SK-N-SH (cell line): Measurements from ENCODE around the gene ERAP2. TPM values are rescaled to one million over a fixed set of nuclear protein-coding genes. Genes with fewer than 3 reads are reported as not detected.

Experiments used
- CTCF ChIA-PET: fragments of 300-600, 350-600 bp; formaldehyde crosslinking; extraction: SDS; loops from one replicate; lab custom pipeline; 2021; lab: Yijun Ruan, JAX
- POLR2A ChIA-PET: fragments of 350-600 bp; sonication (Branson Sonifier 250); formaldehyde crosslinking; extraction: SDS; loops from one replicate; lab custom pipeline; 2020; ENCODE audit warnings: antibody characterized with exemption, inconsistent platforms; lab: Yijun Ruan, JAX
- DNase-seq: peaks from one replicate; pipeline ENCODE4 v3.0.0; 2012
- H2AFZ ChIP-seq: fragments of 200-600 bp; sonication (generic); 2 replicates; pipeline ENCODE4 v1.8.1; 2016; ENCODE audit warnings: antibody characterized with exemption, mild to moderate bottlenecking, low read depth
- H3F3A ChIP-seq: fragments of 200-600 bp; sonication (generic); replicated peaks from 2 replicates; pipeline ENCODE3; 2016; ENCODE audit warnings: antibody characterized with exemption, mild to moderate bottlenecking; ENCODE audit not compliant: insufficient read depth
- H3K27ac ChIP-seq, 2 experiments: fragments of 200-500 bp in 1 of 2; fragments of 200-600 bp in 1 of 2; sonication (Bioruptor generic) in 1 of 2; sonication (generic), shearing (Covaris generic) in 1 of 2; 2 replicates each; pipeline versions ENCODE4 v1.5.1 to v1.6.1; 2014 to 2016; ENCODE audit warnings: low read depth in 2 of 2, inconsistent platforms in 1 of 2, low read length in 1 of 2, mild to moderate bottlenecking in 1 of 2, mixed read lengths in 1 of 2
- H3K27me3 ChIP-seq: fragments of 200-600 bp; sonication (generic), shearing (Covaris generic); 2 replicates; pipeline ENCODE4 v1.6.1; 2016; ENCODE audit warnings: mixed run types; ENCODE audit not compliant: insufficient read depth
- H3K36me3 ChIP-seq, 2 experiments: fragments of 200-500 bp in 1 of 2; fragments of 200-600 bp in 1 of 2; sonication (Bioruptor generic) in 1 of 2; sonication (generic) in 1 of 2; replicated peaks in 1 of 2; 2 replicates each; pipeline versions ENCODE3 to v1.5.1; 2014 to 2016; ENCODE audit warnings: low read length in 1 of 2, mild to moderate bottlenecking in 1 of 2; ENCODE audit not compliant: insufficient read depth in 2 of 2, control insufficient read depth in 1 of 2
- H3K4me1 ChIP-seq, 2 experiments: fragments of 200-500 bp in 1 of 2; fragments of 200-600 bp in 1 of 2; sonication (Bioruptor generic) in 1 of 2; sonication (generic), shearing (Covaris generic) in 1 of 2; 2 replicates each; pipeline versions ENCODE4 v1.5.1 to v1.6.1; 2014 to 2016; ENCODE audit warnings: low read depth in 1 of 2, low read length in 1 of 2, mixed run types in 1 of 2; ENCODE audit not compliant: insufficient read depth in 2 of 2, control insufficient read depth in 1 of 2
- H3K4me2 ChIP-seq: fragments of 200-600 bp; sonication (generic), shearing (Covaris generic); 2 replicates; pipeline ENCODE4 v1.6.1; 2017; ENCODE audit warnings: mixed run types
- H3K4me3 ChIP-seq, 2 experiments: fragments of 200-500 bp in 1 of 2; fragments of 200-600 bp in 1 of 2; sonication (Bioruptor generic) in 1 of 2; sonication (generic), shearing (Covaris generic) in 1 of 2; 2 replicates each; pipeline versions ENCODE4 v1.5.1 to v1.8.1; 2014 to 2016; ENCODE audit warnings: low read depth in 2 of 2, inconsistent platforms in 1 of 2, low read length in 1 of 2, mild to moderate bottlenecking in 1 of 2, mixed read lengths in 1 of 2, moderate library complexity in 1 of 2
- H3K79me2 ChIP-seq: fragments of 200-600 bp; sonication (generic); 2 replicates; pipeline ENCODE4 v1.8.1; 2017; ENCODE audit warnings: mild to moderate bottlenecking; ENCODE audit not compliant: insufficient read depth
- H3K9ac ChIP-seq: fragments of 200-600 bp; sonication (generic); 2 replicates; pipeline ENCODE4 v1.6.1; 2017; ENCODE audit warnings: mixed run types
- H3K9me2 ChIP-seq: fragments of 200-600 bp; sonication (generic); 2 replicates; pipeline ENCODE4 v1.6.1; 2017; ENCODE audit warnings: mixed run types
- H3K9me3 ChIP-seq: fragments of 200-600 bp; sonication (generic); 2 replicates; pipeline ENCODE4 v1.6.1; 2017; ENCODE audit warnings: mixed run types, mild to moderate bottlenecking, moderate library complexity
- H4K20me1 ChIP-seq: fragments of 200-600 bp; sonication (generic); 2 replicates; pipeline ENCODE4 v1.6.1; 2017; ENCODE audit warnings: mild to moderate bottlenecking, mixed run types; ENCODE audit not compliant: insufficient read depth
- CHD2 ChIP-seq: fragments of 150-350 bp; IDR thresholded peaks from 2 replicates; pipeline ENCODE4 v1.6.1; 2018; ENCODE audit warnings: low read length; ENCODE audit not compliant: partially characterized antibody
- ELF1 ChIP-seq: IDR thresholded peaks from 2 replicates; pipeline ENCODE4 v1.4.0; 2012
- EP300 ChIP-seq, 2 experiments: IDR thresholded peaks; 2 replicates each; pipeline versions ENCODE4 v1.4.0 to v1.6.1; 2012; ENCODE audit warnings: borderline replicate concordance in 1 of 2, low read depth in 1 of 2, low read length in 1 of 2
- GABPA ChIP-seq: IDR thresholded peaks from 2 replicates; pipeline ENCODE4 v1.4.0; 2012; ENCODE audit warnings: low read depth, mild to moderate bottlenecking
- MXI1 ChIP-seq: IDR thresholded peaks from 2 replicates; pipeline ENCODE4 v1.6.1; 2012; ENCODE audit warnings: mild to moderate bottlenecking, low read depth, low read length, improper control_type of control experiment
- NRF1 ChIP-seq: IDR thresholded peaks from 2 replicates; pipeline ENCODE4 v1.6.1; 2012; ENCODE audit warnings: low read depth, mild to moderate bottlenecking, low read length
- RFX5 ChIP-seq: IDR thresholded peaks from 2 replicates; pipeline ENCODE4 v1.6.1; 2012; ENCODE audit warnings: mild to moderate bottlenecking, improper control_type of control experiment, low read length
- SIN3A ChIP-seq: IDR thresholded peaks from 2 replicates; pipeline ENCODE4 v1.6.1; 2012; ENCODE audit warnings: low read depth, mild to moderate bottlenecking, low read length, moderate library complexity, borderline replicate concordance
- TAF1 ChIP-seq: IDR thresholded peaks from 2 replicates; pipeline ENCODE4 v1.6.1; 2012; ENCODE audit warnings: low read depth, mild to moderate bottlenecking, low read length, moderate library complexity, borderline replicate concordance
- TEAD4 ChIP-seq: IDR thresholded peaks from 2 replicates; pipeline ENCODE4 v1.4.0; 2012; ENCODE audit warnings: mild to moderate bottlenecking, borderline replicate concordance; ENCODE audit not compliant: insufficient read depth
- YY1 ChIP-seq: IDR thresholded peaks from 2 replicates; pipeline ENCODE4 v1.4.0; 2012; ENCODE audit warnings: low read depth, mild to moderate bottlenecking
- WGBS: methylation state at CpG from one replicate; pipeline ENCODE4 v1.1.6; 2017; ENCODE audit warnings: low lambda C conversion rate; 5-methylcytosine and 5-hydroxymethylcytosine counted together
- polyA plus RNA-seq, 3 experiments: library from polyadenylated mRNA; depleted of rRNA; stranded (reverse); fragments of >200 nt; gene quantifications; 2 replicates each; pipeline ENCODE4 v1.2.3, GENCODE V29; 2012
- TF ChIP-seq, protein P1 (sequence below): IDR thresholded peaks from 2 replicates; pipeline ENCODE4 v1.4.0; 2012; ENCODE audit warnings: low read depth
- TF ChIP-seq, protein P2 (sequence below): IDR thresholded peaks from 2 replicates; pipeline ENCODE4 v1.4.0; 2012; ENCODE audit warnings: low read depth, borderline replicate concordance
- TF ChIP-seq, protein P3 (sequence below): IDR thresholded peaks from 2 replicates; pipeline ENCODE4; 2012
- TF ChIP-seq, protein P4 (sequence below): IDR thresholded peaks from 2 replicates; pipeline ENCODE4 v1.4.0; 2012; ENCODE audit warnings: low read depth, borderline replicate concordance

The ERAP2 gene
- polyA plus RNA-seq, 1 of the 3 experiments (the other 2 are of a cell fraction) = 13.2 TPM

DNA sequence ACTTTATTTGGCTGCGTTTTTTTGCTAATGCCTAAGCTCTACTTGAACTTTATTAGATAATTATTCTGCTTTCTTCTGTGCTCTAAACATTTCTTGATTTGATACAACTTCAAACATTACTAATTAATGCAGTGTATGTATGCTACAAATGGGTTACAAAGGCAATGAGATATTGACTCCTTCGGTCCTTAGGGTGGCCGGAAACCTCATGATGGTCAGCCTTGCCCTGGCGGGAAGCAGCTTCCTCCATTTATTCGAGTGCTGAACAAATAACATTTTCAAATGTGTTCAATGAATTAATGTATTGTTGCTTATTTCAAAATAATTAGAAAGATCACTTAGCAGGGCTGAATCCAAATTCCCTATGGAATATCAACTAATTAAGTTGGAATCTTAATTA, 55.7 kb downstream of the ERAP2 start (continued):
- TF ChIP-seq ELF1 (no peak), NRF1 (no peak)
- TF ChIP-seq, protein P1, sequence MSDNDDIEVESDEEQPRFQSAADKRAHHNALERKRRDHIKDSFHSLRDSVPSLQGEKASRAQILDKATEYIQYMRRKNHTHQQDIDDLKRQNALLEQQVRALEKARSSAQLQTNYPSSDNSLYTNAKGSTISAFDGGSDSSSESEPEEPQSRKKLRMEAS = no peak
- TF ChIP-seq, protein P2, sequence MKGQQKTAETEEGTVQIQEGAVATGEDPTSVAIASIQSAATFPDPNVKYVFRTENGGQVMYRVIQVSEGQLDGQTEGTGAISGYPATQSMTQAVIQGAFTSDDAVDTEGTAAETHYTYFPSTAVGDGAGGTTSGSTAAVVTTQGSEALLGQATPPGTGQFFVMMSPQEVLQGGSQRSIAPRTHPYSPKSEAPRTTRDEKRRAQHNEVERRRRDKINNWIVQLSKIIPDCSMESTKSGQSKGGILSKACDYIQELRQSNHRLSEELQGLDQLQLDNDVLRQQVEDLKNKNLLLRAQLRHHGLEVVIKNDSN = no peak

DNA sequence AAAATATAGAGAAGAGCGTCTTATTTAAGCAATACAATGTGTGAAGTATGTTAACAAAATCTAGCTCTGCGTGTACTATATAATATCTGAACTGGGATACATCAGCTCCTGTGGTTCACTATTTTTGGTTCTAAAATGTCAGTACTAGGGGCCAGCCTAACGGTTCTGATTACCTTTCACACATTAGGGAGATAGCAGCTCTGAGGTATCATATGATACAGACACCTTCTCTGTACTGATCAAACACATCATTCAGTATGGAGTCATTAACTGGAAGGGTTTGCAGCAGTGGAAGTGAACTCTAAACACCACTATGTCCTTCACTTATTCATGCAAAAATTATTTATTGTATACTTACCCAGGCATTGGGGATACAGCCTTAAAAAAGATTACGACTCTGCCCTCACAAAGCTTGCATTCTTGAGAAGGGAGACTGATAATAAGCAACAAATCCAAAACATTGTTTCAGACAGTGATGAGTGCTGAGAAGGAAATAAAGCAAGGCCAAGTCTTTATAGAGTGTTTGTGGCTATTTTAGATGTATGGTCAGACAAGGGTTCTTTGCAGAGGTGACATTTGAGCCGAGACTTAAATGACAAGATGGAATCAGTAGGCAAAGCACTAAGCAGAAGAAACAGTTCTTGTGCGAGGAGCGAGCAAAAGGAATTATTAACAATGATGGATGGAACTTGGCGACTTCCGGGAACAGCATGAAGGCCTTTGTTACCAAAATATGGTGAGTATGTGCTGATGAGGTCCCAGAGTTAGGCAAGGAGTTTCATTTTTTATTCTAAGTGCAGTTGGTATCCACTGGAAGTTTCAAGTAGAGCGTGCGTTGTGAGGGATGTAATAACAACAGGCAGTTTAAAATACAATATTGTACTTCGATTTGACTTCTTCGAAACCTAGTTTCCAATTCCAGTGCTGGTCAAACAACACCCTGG, 57.7 kb downstream of the ERAP2 start:
- WGBS = 29% methylated on average over 13 of the region's 13 CpGs
- TF ChIP-seq ELF1 (peak; percentile 64; the same call in 1 of the 2 replicates), YY1 (no peak), MXI1 (no peak), GABPA (no peak)
- TF ChIP-seq, protein P3, sequence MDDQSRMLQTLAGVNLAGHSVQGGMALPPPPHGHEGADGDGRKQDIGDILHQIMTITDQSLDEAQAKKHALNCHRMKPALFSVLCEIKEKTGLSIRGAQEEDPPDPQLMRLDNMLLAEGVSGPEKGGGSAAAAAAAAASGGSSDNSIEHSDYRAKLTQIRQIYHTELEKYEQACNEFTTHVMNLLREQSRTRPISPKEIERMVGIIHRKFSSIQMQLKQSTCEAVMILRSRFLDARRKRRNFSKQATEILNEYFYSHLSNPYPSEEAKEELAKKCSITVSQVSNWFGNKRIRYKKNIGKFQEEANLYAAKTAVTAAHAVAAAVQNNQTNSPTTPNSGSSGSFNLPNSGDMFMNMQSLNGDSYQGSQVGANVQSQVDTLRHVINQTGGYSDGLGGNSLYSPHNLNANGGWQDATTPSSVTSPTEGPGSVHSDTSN = no peak
- no peaks in the 10 kb centered on the region for H3K9me2 ChIP-seq
- peak overlapping the region; percentile 96 for H3K4me2 ChIP-seq
- no peak for DNase-seq
- peaks cover 15% of the 10 kb centered on the region for H3F3A ChIP-seq
- H4K20me1 ChIP-seq = peaks cover 5% of the 10 kb centered on the region; the same call in 1 of the 2 replicates
- peak overlapping the region; percentile 95 to 97 for H3K27ac ChIP-seq
- H3K4me1 ChIP-seq = peaks cover 13 to 19% of the 10 kb centered on the region in 2 experiments; a peak in 3 of 4 replicates
- H3K9me3 ChIP-seq = no peaks in the 10 kb centered on the region
- H3K4me3 ChIP-seq = peak overlapping the region; percentile 91 to 95
- peak overlapping the region; percentile 93 for H3K9ac ChIP-seq
- H3K79me2 ChIP-seq = peaks cover 30% of the 10 kb centered on the region
- H2AFZ ChIP-seq = peak overlapping the region; percentile 74
- no peaks in the 10 kb centered on the region for H3K36me3 ChIP-seq
- no peaks in the 10 kb centered on the region for H3K27me3 ChIP-seq
- POLR2A ChIA-PET = no interaction called here
- CTCF ChIA-PET = interaction anchor here (0.7 to 1.8 kb wide), 3 partner anchors 65 to 230 kb away, joined by 3 to 6 read pairs (median 4); no protein-coding TSS in a partner anchor

DNA sequence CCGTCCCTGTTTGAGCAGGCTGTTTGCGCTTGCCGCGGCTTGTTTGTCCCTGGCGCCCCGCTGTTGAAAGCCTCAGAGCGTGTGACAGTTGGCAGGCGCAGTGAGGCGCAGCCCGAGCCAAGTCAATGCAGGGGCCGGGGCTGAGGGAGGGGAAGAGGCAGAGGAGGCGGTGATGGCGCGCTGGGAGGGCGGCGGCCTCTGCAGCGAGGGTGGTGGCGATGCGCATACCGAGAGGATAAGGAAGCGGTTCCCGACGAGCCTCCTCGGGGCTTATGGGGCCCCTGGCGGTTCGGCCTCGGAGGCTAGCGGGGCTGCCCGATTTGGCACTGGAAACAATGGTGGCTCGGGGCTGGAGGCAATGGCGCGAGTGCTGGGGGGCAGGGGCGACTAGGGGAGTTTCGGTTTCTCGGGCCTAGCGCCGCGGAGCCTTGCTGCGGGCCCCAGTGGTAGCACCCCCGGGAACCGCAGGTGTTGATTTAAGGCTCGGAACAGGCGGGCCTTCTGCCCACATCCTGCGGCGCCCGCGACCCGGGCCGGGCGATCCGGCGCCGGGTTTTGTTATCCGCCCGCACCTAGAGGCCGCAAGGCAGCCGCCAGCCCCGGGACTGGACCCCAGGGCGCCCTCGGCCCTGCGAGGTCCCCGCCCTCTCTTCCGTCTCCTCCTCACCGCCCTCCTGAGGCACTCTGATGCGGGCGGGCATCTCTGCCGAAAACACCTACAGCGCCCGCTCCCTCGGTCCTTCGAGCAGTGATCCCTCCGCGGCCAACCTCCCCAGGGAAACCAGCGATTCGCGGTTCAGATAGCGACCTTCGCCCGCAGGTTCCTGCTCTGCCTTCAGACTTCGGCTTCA, 58.6 kb downstream of the ERAP2 start:
- Histone ChIP-seq H4K20me1 (peaks cover 5% of the 10 kb centered on the region; the same call in 1 of the 2 replicates), H3K79me2 (peaks cover 39% of the 10 kb centered on the region), H3K9me3 (no peaks in the 10 kb centered on the region), H3K27me3 (no peaks in the 10 kb centered on the region), H3K36me3 (no peaks in the 10 kb centered on the region), H3K4me3 (peak overlapping the region; percentile 91 to 95), H3K4me1 (peaks cover 13 to 24% of the 10 kb centered on the region in 2 experiments; a peak in 3 of 4 replicates), H3K9ac (peak overlapping the region; percentile 93), H3F3A (peaks cover 15% of the 10 kb centered on the region), H3K4me2 (peak overlapping the region; percentile 96), H2AFZ (peak overlapping the region; percentile 99), H3K9me2 (no peaks in the 10 kb centered on the region), H3K27ac (peak overlapping the region; percentile 95 to 97)
- peak; percentile 89 for DNase-seq
- CTCF ChIA-PET = interaction anchor here (1.2 to 1.9 kb wide), 3 partner anchors 66 to 223 kb away, joined by 3 to 10 read pairs (median 4); no protein-coding TSS in a partner anchor
- POLR2A ChIA-PET = no interaction called here
- WGBS = under 1% methylated on average over 46 of the region's 80 CpGs
- TF ChIP-seq ELF1 = peak; percentile 53
- peak; percentile 77; the same call in 1 of the 2 replicates for TF ChIP-seq TAF1
- peak; percentile 12 for TF ChIP-seq CHD2
- TF ChIP-seq, protein P2 = no peak
- peak in 1 of 2 experiments; percentile 32; a peak in 1 of 4 replicates for TF ChIP-seq EP300 (IDR thresholded peaks at IDR 0.05; ENCODE audit: borderline replicate concordance in 1 of 2, low read depth in 1 of 2, low read length in 1 of 2)
- peak; percentile 64; the same call in 1 of the 2 replicates for TF ChIP-seq RFX5
- peak; percentile 87 for TF ChIP-seq SIN3A
- TF ChIP-seq, protein P4, sequence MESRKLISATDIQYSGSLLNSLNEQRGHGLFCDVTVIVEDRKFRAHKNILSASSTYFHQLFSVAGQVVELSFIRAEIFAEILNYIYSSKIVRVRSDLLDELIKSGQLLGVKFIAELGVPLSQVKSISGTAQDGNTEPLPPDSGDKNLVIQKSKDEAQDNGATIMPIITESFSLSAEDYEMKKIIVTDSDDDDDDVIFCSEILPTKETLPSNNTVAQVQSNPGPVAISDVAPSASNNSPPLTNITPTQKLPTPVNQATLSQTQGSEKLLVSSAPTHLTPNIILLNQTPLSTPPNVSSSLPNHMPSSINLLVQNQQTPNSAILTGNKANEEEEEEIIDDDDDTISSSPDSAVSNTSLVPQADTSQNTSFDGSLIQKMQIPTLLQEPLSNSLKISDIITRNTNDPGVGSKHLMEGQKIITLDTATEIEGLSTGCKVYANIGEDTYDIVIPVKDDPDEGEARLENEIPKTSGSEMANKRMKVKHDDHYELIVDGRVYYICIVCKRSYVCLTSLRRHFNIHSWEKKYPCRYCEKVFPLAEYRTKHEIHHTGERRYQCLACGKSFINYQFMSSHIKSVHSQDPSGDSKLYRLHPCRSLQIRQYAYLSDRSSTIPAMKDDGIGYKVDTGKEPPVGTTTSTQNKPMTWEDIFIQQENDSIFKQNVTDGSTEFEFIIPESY = peak; percentile 9; the same call in 1 of the 2 replicates
- 0 out of 2 replicates have a peak, but pooled peaks have one; percentile 14 for TF ChIP-seq NRF1
- TF ChIP-seq TEAD4 = peak; percentile 7; the same call in 1 of the 2 replicates
